ENCODE data around the gene NFIB. TPM values are rescaled to one million over a fixed set of nuclear protein-coding genes. Genes with fewer than 3 reads are reported as not detected.

NFIB gene
- total RNA-seq (2016; rRNA removed; fragmentation: Illumina TruSeq; extraction: Trizol) (2.4 and 4.6 TPM in 2 replicates), polyA plus RNA-seq (2011; rRNA removed) (0.98 and 1.4 TPM in 2 replicates), polyA minus RNA-seq (2011; rRNA and poly(A)+ RNA removed; ENCODE audit: low replicate concordance) (3.1 and 48.1 TPM in 2 replicates), Bru-seq, nascent RNA (percentile 59 among the genes with signal in this experiment), BruChase-seq, experiment 1, labeled RNA remaining after a 6-hour chase (percentile 50 among the genes with signal in this experiment), BruChase-seq, experiment 2, labeled RNA remaining after a 2-hour chase (percentile 56 among the genes with signal in this experiment)
- 4.1 TPM in 2 replicates for total RNA-seq (2016; cell fraction: cytosol; rRNA removed; fragmentation: Illumina TruSeq; extraction: Trizol; ENCODE audit: low read depth)
- 1.6 and 4.1 TPM in 2 replicates for total RNA-seq (2016; cell fraction: insoluble cytoplasmic fraction; rRNA removed; fragmentation: Illumina TruSeq; extraction: Trizol)
- 1.4 and 1.6 TPM in 2 replicates for total RNA-seq (2016; cell fraction: membrane; rRNA removed; fragmentation: Illumina TruSeq; extraction: Trizol)
- total RNA-seq (2016; cell fraction: nucleus; rRNA removed; fragmentation: Illumina TruSeq; extraction: Trizol) = 18.2 and 18.4 TPM in 2 replicates
- polyA plus RNA-seq (2011; cell fraction: cytosol; rRNA removed) = 0.17 and 0.32 TPM in 2 replicates
- polyA plus RNA-seq (2011; cell fraction: nucleus; rRNA removed) = 3.9 and 4.5 TPM in 2 replicates
- polyA plus RNA-seq (2012) = 1.1 and 1.7 TPM in 2 replicates
- 0.20 TPM in 2 replicates for polyA plus RNA-seq (2016; cell fraction: cytosol; fragmentation: Illumina TruSeq; extraction: Trizol; ENCODE audit: low read depth)
- 1.4 and 1.7 TPM in 2 replicates for polyA plus RNA-seq (2016; cell fraction: insoluble cytoplasmic fraction; fragmentation: Illumina TruSeq; extraction: Trizol; ENCODE audit: low read depth)
- polyA plus RNA-seq (2016; cell fraction: membrane; fragmentation: Illumina TruSeq; extraction: Trizol; ENCODE audit: low read depth) = 0.31 and 0.49 TPM in 2 replicates
- 5.7 and 6.1 TPM in 2 replicates for polyA plus RNA-seq (2016; cell fraction: nucleus; fragmentation: Illumina TruSeq; extraction: Trizol; ENCODE audit: insufficient read depth, low read depth)
- 1.1 and 3.5 TPM in 2 replicates for polyA minus RNA-seq (2011; cell fraction: cytosol; rRNA and poly(A)+ RNA removed)
- 25.6 and 28.5 TPM in 2 replicates for polyA minus RNA-seq (2011; cell fraction: nucleus; rRNA and poly(A)+ RNA removed)
- long read RNA-seq, experiment 1, full-length matches to known transcripts = 2 of 3 reads
- long read RNA-seq, experiment 1, partial matches to known transcripts = 0 of 3 reads
- long read RNA-seq, experiment 1, other reads (novel, unspliced or antisense) = 1 of 3 reads
- long read RNA-seq, experiment 2, partial matches to known transcripts = 0 of 2 reads
- long read RNA-seq, experiment 2, other reads (novel, unspliced or antisense) = 2 of 2 reads

- POLR2A ChIA-PET = interaction anchor here (0.9 kb wide), 2 partner anchors 36 to 100 kb away, joined by 3 read pairs; no protein-coding TSS in a partner anchor
- CTCF ChIA-PET (ENCODE audit: low intra/inter-chr PET ratio, low total read pairs) = no interaction called here
- H3K27ac ChIP-seq (ENCODE audit: extremely low read length, insufficient read depth, low read length) = peak within 1 kb of the TSS; percentile 87
- no peaks in the 10 kb centered on the region for H3K36me3 ChIP-seq (replicated peaks in 1 of 2; ENCODE audit: control insufficient read depth in 1 of 2, insufficient read depth in 2 of 2, low read length in 2 of 2)
- FAIRE-seq (no peak), ATAC-seq (peak; percentile 54), DNase-seq (ENCODE audit: low spot score) (peak; percentile 60)
- BruUV-seq (replicated peaks) = no TSS peak
- in situ Hi-C loops (cut with HindIII; ENCODE audit: extremely low pct_ligation_motif_present, low pct_unique_long_range_greater_than_20kb) = no loop called here
- peak within 1 kb of the TSS; percentile 72 to 80 (median 75) for H3K4me3 ChIP-seq (replicated peaks in 1 of 3; ENCODE audit: insufficient read depth in 1 of 3, low read depth in 2 of 3, low read length in 3 of 3)
- peaks cover 35% of the 10 kb centered on the region for H3K4me1 ChIP-seq (ENCODE audit: insufficient read depth, low read length)
- no peaks in the 10 kb centered on the region for H3K9me3 ChIP-seq (ENCODE audit: low read length)
- no peak within 1 kb of the TSS for H2AFZ ChIP-seq (ENCODE audit: low read length)
- peak within 1 kb of the TSS; percentile 64 for H3K4me2 ChIP-seq (ENCODE audit: low read depth, low read length)
- 74% methylated on average over 43 of the region's 63 CpGs for WGBS (ENCODE audit: low lambda C conversion rate)
- peaks cover 33% of the 10 kb centered on the region for H3K79me2 ChIP-seq (ENCODE audit: insufficient read depth, low read length)
- H3K9ac ChIP-seq (ENCODE audit: insufficient read depth, low read depth, low read length) = peak within 1 kb of the TSS; percentile 68
- no peaks in the 10 kb centered on the region; a peak in 1 of 5 replicates for H3K27me3 ChIP-seq (ENCODE audit: control insufficient read depth in 1 of 2, insufficient read depth in 2 of 2, low read length in 2 of 2)
- intact Hi-C loops (cut with micrococcal nuclease; ENCODE audit: unreplicated experiment) = no loop called here
- H4K20me1 ChIP-seq (ENCODE audit: insufficient read depth, low read length) = no peaks in the 10 kb centered on the region
- TF ChIP-seq ZNF749 (CRISPR knock-in tag; IDR thresholded peaks at IDR 0.05; ENCODE audit: borderline replicate concordance) (no peak), ZNF337 (CRISPR knock-in tag; IDR thresholded peaks at IDR 0.05; ENCODE audit: borderline replicate concordance, low read depth) (no peak), ATF7-NPFF (CRISPR knock-in tag; IDR thresholded peaks at IDR 0.05; ENCODE audit: low read depth) (no peak), ZNF225 (CRISPR knock-in tag; IDR thresholded peaks at IDR 0.05) (no peak), ZNF598 (CRISPR knock-in tag; IDR thresholded peaks at IDR 0.05; ENCODE audit: borderline replicate concordance) (no peak), ISX (CRISPR knock-in tag; conservative IDR thresholded peaks at IDR 0.05) (no peak), RCOR2 (CRISPR knock-in tag; IDR thresholded peaks at IDR 0.05) (no peak), REXO4 (CRISPR knock-in tag; IDR thresholded peaks at IDR 0.05; ENCODE audit: borderline replicate concordance) (no peak), ZNF775 (CRISPR knock-in tag; IDR thresholded peaks at IDR 0.05; ENCODE audit: borderline replicate concordance) (no peak), AHR (CRISPR knock-in tag; IDR thresholded peaks at IDR 0.05) (no peak), ZNF142 (CRISPR knock-in tag; IDR thresholded peaks at IDR 0.05) (peak; percentile 94)
These were observed at the start of gene NFIB for GRCh38 chr9:14313951-14314423. Gene NFIB, minus strand, starts transcription at chr9:14314141. Its CDS starts 630 bp downstream, at chr9:14313511.

All from HepG2 (cell line).